Esophagus muscularis mucosa (tissue), 4 donors: ENCODE results near the gene CLEC4F. TPM values are rescaled to one million over a fixed set of nuclear protein-coding genes. Genes with fewer than 3 reads are reported as not detected.

ENCODE experiments used
- DNase-seq: peaks from one replicate; pipeline ENCODE4 v3.0.0-alpha.2; 2017; ENCODE audit errors: extremely low spot score
- H3K27ac ChIP-seq, 4 donors: fragments of 200-600 bp; sonication (generic); replicated peaks in 1 of 4; 1 replicate in 3 of 4; 2 replicates in 1 of 4; pipeline ENCODE4 v1.5.1; 2016 to 2019; ENCODE audit warnings: mild to moderate bottlenecking in 1 of 4
- H3K27me3 ChIP-seq, 4 donors: fragments of 200-600 bp; sonication (generic); one replicate each; pipeline versions ENCODE4 v1.5.1 to v1.6.0; 2016 to 2019
- H3K36me3 ChIP-seq, 4 donors: fragments of 200-600 bp; sonication (generic); one replicate each; pipeline ENCODE4 v1.5.1; 2016 to 2019
- H3K4me1 ChIP-seq, 4 donors: fragments of 200-600 bp; sonication (generic); one replicate each; pipeline ENCODE4 v1.5.1; 2016 to 2019
- H3K4me3 ChIP-seq, 4 donors: fragments of 200-600 bp; sonication (generic); 1 replicate in 2 of 4; 2 replicates in 2 of 4; pipeline ENCODE4 v1.5.1; 2016 to 2019; ENCODE audit warnings: mild to moderate bottlenecking in 4 of 4, moderate library complexity in 1 of 4
- H3K9me3 ChIP-seq, 4 donors: fragments of 200-600 bp; sonication (generic); 1 replicate in 3 of 4; 2 replicates in 1 of 4; pipeline ENCODE4 v1.5.1; 2016 to 2019
- CTCF ChIP-seq, 3 experiments: fragments of 200-600 bp in 2 of 3; fragments of 450-650 bp in 1 of 3; sonication (generic) in 2 of 3; IDR thresholded peaks; one replicate each; pipeline ENCODE4 v1.5.1; 2017 to 2019; ENCODE audit warnings: antibody characterized with exemption in 3 of 3, mild to moderate bottlenecking in 2 of 3, moderate library complexity in 1 of 3
- EP300 ChIP-seq: sonication (generic); formaldehyde crosslinking; IDR thresholded peaks from one replicate; pipeline ENCODE4 v1.6.1; 2017; ENCODE audit warnings: antibody characterized with exemption
- POLR2A ChIP-seq: fragments of 450-650 bp; IDR thresholded peaks from one replicate; pipeline ENCODE4 v1.6.1; 2017; ENCODE audit warnings: antibody characterized with exemption, moderate library complexity, mild to moderate bottlenecking, low read depth
- POLR2AphosphoS5 ChIP-seq, 2 donors: sonication (generic); formaldehyde crosslinking; IDR thresholded peaks; one replicate each; pipeline ENCODE4 v1.6.1; 2017; ENCODE audit warnings: antibody characterized with exemption in 2 of 2
- WGBS: methylation state at CpG from one replicate; pipeline ENCODE4 v1.1.5; 2018; 5-methylcytosine and 5-hydroxymethylcytosine counted together
- intact Hi-C: fragments of 100-400 bp; cut with DNase I; formaldehyde crosslinking; loops from one replicate; pipeline ENCODE4 v1.15.1; 2023
- total RNA-seq, 4 donors: library from RNA; depleted of rRNA; stranded (reverse); fragments of >200 nt; gene quantifications; one replicate each; pipeline versions ENCODE4 v1.1.0 to v1.2.1, GENCODE V29; 2016

The CLEC4F gene
- total RNA-seq, 4 donors from 2014 or later, result 0.13 to 0.63 (median 0.42) TPM; not detected in 1

GRCh38 chr2:70785137-70785911 is 35.1 kb downstream of the CLEC4F start:
- Histone ChIP-seq H3K36me3 (no peaks in the 10 kb centered on the region), H3K27ac (no peak overlapping the region), H3K4me1 (peaks cover 8 to 12% (median 11%) of the 10 kb centered on the region in 4 donors), H3K4me3 (no peak overlapping the region), H3K27me3 (peaks cover 0 to 45% (median 10%) of the 10 kb centered on the region in 4 donors), H3K9me3 (no peaks in the 10 kb centered on the region)
- WGBS, result 28% methylated on average over 7 of the region's 7 CpGs
- peak in 1 of 3 experiments; percentile 19 for TF ChIP-seq CTCF (IDR thresholded peaks at IDR 0.05)
- no peak for TF ChIP-seq POLR2AphosphoS5 (IDR thresholded peaks at IDR 0.05)
- TF ChIP-seq EP300, result no peak
- TF ChIP-seq POLR2A, result no peak
- intact Hi-C loops, result no loop called here
- DNase-seq, result no peak

- intact Hi-C loops, result loop anchor here (5.0 kb wide), 1 partner anchor 447 kb away; no protein-coding TSS in a partner anchor
- no peak for DNase-seq
- no peaks in the 10 kb centered on the region for H3K36me3 ChIP-seq
- no peak for TF ChIP-seq POLR2AphosphoS5 (IDR thresholded peaks at IDR 0.05)
- TF ChIP-seq POLR2A, result no peak
- no peak for TF ChIP-seq CTCF (IDR thresholded peaks at IDR 0.05)
- no peak for TF ChIP-seq EP300
- peaks cover under 1 to 2% (median 1%) of the 10 kb centered on the region in 4 donors for H3K4me1 ChIP-seq
- 79% methylated on average over 2 of the region's 2 CpGs for WGBS
- peaks cover 0 to 44% (median 3%) of the 10 kb centered on the region in 4 donors for H3K27me3 ChIP-seq
- no peaks in the 10 kb centered on the region for H3K9me3 ChIP-seq
- no peak overlapping the region for H3K4me3 ChIP-seq
- H3K27ac ChIP-seq, result no peak overlapping the region
These were observed 36.1 kb downstream of the CLEC4F start for GRCh38 chr2:70784320-70784719.

GRCh38 chr2:70779911-70780545 is 40.4 kb downstream of the CLEC4F start:
- no peaks in the 10 kb centered on the region for H3K4me1 ChIP-seq
- no peak for DNase-seq
- peaks cover 0 to 7% (median 0%) of the 10 kb centered on the region in 4 donors for H3K9me3 ChIP-seq
- H3K4me3 ChIP-seq, result no peak overlapping the region
- 72% methylated on average over 8 of the region's 8 CpGs for whole genome bisulfite sequencing
- H3K27me3 ChIP-seq, result peaks cover 0 to 38% (median 0%) of the 10 kb centered on the region in 4 donors
- TF ChIP-seq POLR2A (no peak), CTCF (IDR thresholded peaks at IDR 0.05) (no peak), EP300 (no peak), POLR2AphosphoS5 (IDR thresholded peaks at IDR 0.05) (no peak)
- no peak overlapping the region for H3K27ac ChIP-seq
- intact Hi-C loops, result loop anchor here (5.0 kb wide), 1 partner anchor 443 kb away; no protein-coding TSS in a partner anchor
- H3K36me3 ChIP-seq, result no peaks in the 10 kb centered on the region

- H3K27ac ChIP-seq, result no peak overlapping the region
- TF ChIP-seq POLR2AphosphoS5 (IDR thresholded peaks at IDR 0.05) (no peak), EP300 (no peak)
- H3K9me3 ChIP-seq, result peaks cover 0 to 7% (median 0%) of the 10 kb centered on the region in 4 donors
- peaks cover 0 to 43% (median 0%) of the 10 kb centered on the region in 4 donors for H3K27me3 ChIP-seq
- DNase-seq, result no peak
- no peaks in the 10 kb centered on the region for H3K36me3 ChIP-seq
- H3K4me1 ChIP-seq, result no peaks in the 10 kb centered on the region
- 73% methylated on average over 3 of the region's 3 CpGs for WGBS
- intact Hi-C loops, result no loop called here
- H3K4me3 ChIP-seq, result no peak overlapping the region
These were observed 40.9 kb downstream of the CLEC4F start for GRCh38 chr2:70779491-70779890.

- no peaks in the 10 kb centered on the region for H3K36me3 ChIP-seq
- H3K27ac ChIP-seq, result no peak overlapping the region
- no peak for TF ChIP-seq POLR2AphosphoS5 (IDR thresholded peaks at IDR 0.05)
- TF ChIP-seq EP300, result no peak
- no peak for TF ChIP-seq CTCF (IDR thresholded peaks at IDR 0.05)
- TF ChIP-seq POLR2A, result no peak
- H3K27me3 ChIP-seq, result peaks cover 0 to 51% (median 0%) of the 10 kb centered on the region in 4 donors
- 38% methylated on average over 1 of the region's 1 CpG for WGBS
- DNase-seq, result no peak
- H3K4me3 ChIP-seq, result no peak overlapping the region
- H3K4me1 ChIP-seq, result no peaks in the 10 kb centered on the region
- peaks cover 0 to 7% (median 0%) of the 10 kb centered on the region in 4 donors for H3K9me3 ChIP-seq
- intact Hi-C loops, result no loop called here
These were observed 41.7 kb downstream of the CLEC4F start for GRCh38 chr2:70778676-70779075.
